Measurements from ENCODE around the gene STAB1.

- TF ChIP-seq CTCF (IDR thresholded peaks at IDR 0.05; ENCODE audit: low read depth, low read length, poor library complexity, severe bottlenecking) (no peak), EZH2phosphoT487 (IDR thresholded peaks at IDR 0.05; ENCODE audit: borderline replicate concordance, low read length) (no peak)
Observed at GRCh38 chr3:52523386-52524257, 28.5 kb downstream of the STAB1 start.
